Fibroblast of the conjunctiva (primary cell): ENCODE results near the gene IKBKE.

ENCODE experiments used
- DNase-seq: peaks from one replicate; pipeline ENCODE4 v3.0.0-alpha.2; 2010; ENCODE audit warnings: low read depth

IKBKE gene

DNA sequence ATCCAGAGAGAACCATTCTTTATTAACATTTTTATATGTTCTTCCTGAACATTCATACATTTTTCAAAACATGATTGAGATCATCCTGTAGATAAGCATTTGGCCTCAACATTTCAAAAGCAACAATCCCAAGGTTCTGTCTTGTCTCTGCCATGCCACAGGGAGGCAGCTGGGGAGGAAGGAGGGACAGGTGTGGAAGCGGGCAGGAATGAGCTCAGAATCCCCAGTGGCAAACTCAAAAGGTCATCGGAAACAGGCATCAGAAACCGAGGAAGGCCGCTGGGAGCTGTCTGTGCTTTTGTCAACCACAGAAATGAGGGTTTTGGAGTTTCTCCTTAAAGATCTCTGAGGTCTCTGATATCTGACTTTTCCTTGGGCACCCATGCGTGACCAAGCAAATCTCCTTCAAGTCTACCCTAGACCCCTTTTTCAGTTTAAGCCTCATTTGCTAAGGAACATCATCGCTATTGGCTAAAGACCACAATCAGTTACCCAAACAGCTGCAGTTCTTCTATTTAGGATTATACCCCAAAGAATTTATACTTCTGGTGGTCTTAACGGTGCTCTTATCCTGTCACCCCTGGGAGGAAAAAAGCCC, 71.1 kb downstream of the IKBKE start:
- no peak for DNase-seq

DNA sequence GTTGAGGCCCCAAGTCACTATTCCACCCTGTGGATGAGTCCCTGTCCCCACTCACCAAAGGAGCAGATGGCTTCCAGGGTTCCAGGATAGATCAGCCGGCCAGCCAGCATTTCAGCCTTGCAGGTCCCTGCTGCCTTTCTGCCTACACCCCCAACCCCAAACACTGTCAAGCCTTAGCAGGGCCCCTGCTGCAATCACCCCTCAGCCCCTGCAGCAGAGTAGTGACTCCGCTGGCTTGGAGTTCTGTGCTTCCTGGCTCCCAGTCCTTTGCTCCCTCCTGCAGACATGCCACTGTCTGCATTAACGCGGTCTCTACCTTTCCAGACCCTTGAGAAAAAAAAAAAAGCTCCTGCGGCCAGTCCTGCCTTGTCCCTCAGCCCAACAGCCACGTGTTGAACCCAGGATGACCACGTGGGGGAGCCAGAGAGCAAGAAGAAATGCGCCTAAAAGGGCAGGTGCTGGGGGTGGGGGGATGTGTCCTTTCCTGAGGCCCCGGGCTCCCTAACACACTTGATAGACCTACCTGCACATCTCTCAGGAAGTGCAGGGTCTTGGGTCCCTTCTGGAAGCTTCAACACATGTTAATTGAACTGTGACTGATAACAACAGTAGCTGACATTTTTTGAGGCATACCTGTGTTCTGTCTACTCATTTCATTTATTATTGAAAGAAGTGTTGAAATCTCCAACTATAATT, 74.4 kb downstream of the IKBKE start:
- peak; percentile 21 for DNase-seq

DNA sequence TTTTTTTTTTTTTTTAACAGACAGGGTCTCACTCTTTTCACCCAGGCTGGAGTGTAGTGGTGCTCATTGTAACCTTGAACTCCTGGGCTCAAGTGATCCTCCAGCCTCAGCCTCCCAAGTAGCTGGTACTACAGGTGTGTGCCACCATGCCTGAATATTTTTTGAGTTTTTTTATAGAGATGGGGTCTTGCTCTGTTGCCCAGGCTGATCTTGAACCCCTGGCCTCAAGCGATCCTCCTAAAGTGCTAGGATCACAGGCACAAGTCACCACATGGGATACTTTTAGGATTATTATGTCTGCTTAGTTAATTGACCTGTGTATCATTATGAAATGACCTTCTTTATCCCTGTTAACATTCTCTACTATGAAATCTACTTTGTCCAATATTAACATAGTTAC, 75.1 kb downstream of the IKBKE start:
- no peak for DNase-seq
